ENCODE measurements around the gene DEFB131B.
"Not testable (repeated sequence)": the region's sequence is repeated elsewhere in the genome, so short reads cannot be mapped to it uniquely, and the experiment has no call there.

The DEFB131B gene

GRCh38 chr11:71878059-71878458 lies at the start of gene DEFB131B:
Gene DEFB131B (plus strand): TSS chr11:71878453. CDS start chr11:71878453, 0 bp downstream.
- not testable (repeated sequence) for DNase-seq (ENCODE audit: low read depth in 2 of 2)

GRCh38 chr11:71829247-71829646 lies 49.0 kb upstream of the DEFB131B start:
- not testable (repeated sequence) for DNase-seq (ENCODE audit: low read depth in 2 of 2)

- not testable (repeated sequence) for DNase-seq (ENCODE audit: low read depth in 2 of 2)
These were observed 48.6 kb upstream of the DEFB131B start for GRCh38 chr11:71829686-71830085.

- DNase-seq (ENCODE audit: low read depth in 2 of 2), result not testable (repeated sequence)
These were observed 45.4 kb upstream of the DEFB131B start, which contains the start of gene DEFB108B for GRCh38 chr11:71832811-71833210. Gene DEFB108B (plus strand): TSS chr11:71833200. CDS start chr11:71833200, 0 bp downstream.

- DNase-seq (ENCODE audit: low read depth in 2 of 2), result not testable (repeated sequence)
These were observed 35.5 kb upstream of the DEFB131B start for GRCh38 chr11:71842720-71843119.

GRCh38 chr11:71843355-71843754 lies 34.9 kb upstream of the DEFB131B start:
- not testable (repeated sequence) for DNase-seq (ENCODE audit: low read depth in 2 of 2)

- no peak for DNase-seq (ENCODE audit: low read depth in 2 of 2)
These were observed 34.4 kb upstream of the DEFB131B start for GRCh38 chr11:71843858-71844257.

GRCh38 chr11:71853895-71854294 lies 24.4 kb upstream of the DEFB131B start:
- not testable (repeated sequence) for DNase-seq (ENCODE audit: low read depth in 2 of 2)

- DNase-seq (ENCODE audit: low read depth in 2 of 2), result not testable (repeated sequence)
These were observed 22.4 kb upstream of the DEFB131B start for GRCh38 chr11:71855880-71856279.

- not testable (repeated sequence) for DNase-seq (ENCODE audit: low read depth in 2 of 2)
These were observed 17.4 kb upstream of the DEFB131B start for GRCh38 chr11:71860835-71861234.

- DNase-seq (ENCODE audit: low read depth in 2 of 2), result not testable (repeated sequence)
These were observed 14.2 kb upstream of the DEFB131B start for GRCh38 chr11:71863978-71864627.

GRCh38 chr11:71867209-71867608 lies 11.0 kb upstream of the DEFB131B start:
- not testable (repeated sequence) for DNase-seq (ENCODE audit: low read depth in 2 of 2)

GRCh38 chr11:71869931-71870330 lies 8.3 kb upstream of the DEFB131B start:
- peak in 1 of 2 donors; percentile 0 for DNase-seq (ENCODE audit: low read depth in 2 of 2)

- DNase-seq (ENCODE audit: low read depth in 2 of 2), result not testable (repeated sequence)
These were observed 7.6 kb upstream of the DEFB131B start for GRCh38 chr11:71870661-71871060.

GRCh38 chr11:71876262-71876661 lies 2.0 kb upstream of the DEFB131B start:
- not testable (repeated sequence) for DNase-seq (ENCODE audit: low read depth in 2 of 2)

GRCh38 chr11:71885806-71886205 lies 7.6 kb downstream of the DEFB131B start:
- not testable (repeated sequence) for DNase-seq (ENCODE audit: low read depth in 2 of 2)

GRCh38 chr11:71888335-71889010 lies 10.2 kb downstream of the DEFB131B start:
- not testable (repeated sequence) for DNase-seq (ENCODE audit: low read depth in 2 of 2)

- not testable (repeated sequence) for DNase-seq (ENCODE audit: low read depth in 2 of 2)
These were observed 11.1 kb downstream of the DEFB131B start for GRCh38 chr11:71889181-71889872.

GRCh38 chr11:71895961-71896360 lies 17.7 kb downstream of the DEFB131B start:
- no peak for DNase-seq (ENCODE audit: low read depth in 2 of 2)

- not testable (repeated sequence) for DNase-seq (ENCODE audit: low read depth in 2 of 2)
These were observed 22.9 kb downstream of the DEFB131B start for GRCh38 chr11:71901137-71901536.

- DNase-seq (ENCODE audit: low read depth in 2 of 2), result no peak
These were observed 30.0 kb downstream of the DEFB131B start for GRCh38 chr11:71908218-71908617.

- DNase-seq (ENCODE audit: low read depth in 2 of 2), result not testable (repeated sequence)
These were observed 32.5 kb downstream of the DEFB131B start for GRCh38 chr11:71910775-71911174.

Data from stimulated activated CD4-positive, alpha-beta T cell treated with anti-CD3 and anti-CD28 coated beads, Interleukin-15, amount 100 ng/mL, for 48 hours (primary cell).